ENCODE measurements around the gene CLIC5. TPM values are rescaled to one million over a fixed set of nuclear protein-coding genes. Genes with fewer than 3 reads are reported as not detected.

Gene CLIC5
- polyA plus RNA-seq, 4 donors = 182 to 199 (median 197) TPM

DNA sequence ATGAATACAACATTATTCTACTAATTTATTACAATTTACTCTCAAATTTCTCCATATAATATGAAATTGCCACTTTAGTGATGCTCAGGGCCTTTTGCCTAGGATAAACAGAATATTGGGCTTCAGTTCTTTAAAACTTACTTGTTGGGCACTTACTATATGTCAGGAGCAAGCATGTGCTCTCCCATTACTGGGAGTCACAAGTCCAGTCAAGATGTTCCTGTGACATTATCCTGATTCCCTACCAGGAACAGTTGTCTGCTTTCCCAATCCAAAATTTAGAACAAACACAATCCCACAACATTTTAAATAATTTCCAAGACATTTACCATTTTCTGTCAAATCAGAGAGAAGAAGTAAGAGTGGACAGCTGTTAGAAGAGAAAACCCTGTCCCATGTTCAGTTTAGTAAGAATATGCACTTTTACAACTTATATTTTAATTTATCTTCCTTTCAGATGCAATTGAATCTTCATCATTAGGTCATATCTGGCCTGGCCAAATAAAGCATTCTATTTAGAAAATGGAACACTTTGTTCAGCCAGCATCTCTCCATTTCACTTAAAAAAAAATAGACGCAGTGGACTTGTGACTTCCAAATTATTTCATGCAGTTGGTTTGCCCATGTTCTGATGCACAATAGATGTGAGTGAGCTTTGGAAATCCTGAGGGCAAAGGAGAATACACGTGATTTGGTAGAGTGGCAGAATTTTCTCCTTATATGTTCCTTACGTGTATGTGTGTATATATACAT is 159.8 kb downstream of the CLIC5 start:
- DNase-seq (ENCODE audit: low read depth in 4 of 4, low spot score in 2 of 4) = no peak

DNA sequence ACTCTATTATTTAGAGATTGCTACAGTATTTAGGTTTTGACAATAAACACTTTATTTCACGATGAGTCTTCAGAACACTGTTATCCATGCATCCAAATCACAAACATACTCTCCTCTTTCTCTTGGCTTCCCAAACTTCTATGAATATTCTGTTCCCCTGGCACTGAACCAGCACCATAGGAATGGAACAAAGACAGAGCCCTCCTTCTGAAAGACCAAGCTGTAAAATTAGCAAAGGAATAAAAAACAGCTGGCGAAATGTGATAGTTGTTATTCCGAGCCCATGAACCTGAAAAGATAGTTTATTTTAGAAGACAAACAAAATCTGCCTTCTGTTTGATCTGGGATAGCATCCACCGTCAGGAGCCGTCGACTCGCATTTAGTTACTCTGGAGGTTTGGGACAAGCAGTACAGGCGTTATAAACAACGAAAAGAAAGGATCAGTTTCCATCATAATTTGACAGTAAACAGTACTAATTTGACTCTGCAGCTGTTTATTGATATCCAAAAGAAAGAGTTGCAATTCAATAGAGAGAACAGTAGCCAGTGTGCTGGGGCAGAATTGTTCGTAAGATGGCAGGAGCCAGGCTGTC is 161.4 kb downstream of the CLIC5 start:
- no peak for DNase-seq (ENCODE audit: low read depth in 4 of 4, low spot score in 2 of 4)

DNA sequence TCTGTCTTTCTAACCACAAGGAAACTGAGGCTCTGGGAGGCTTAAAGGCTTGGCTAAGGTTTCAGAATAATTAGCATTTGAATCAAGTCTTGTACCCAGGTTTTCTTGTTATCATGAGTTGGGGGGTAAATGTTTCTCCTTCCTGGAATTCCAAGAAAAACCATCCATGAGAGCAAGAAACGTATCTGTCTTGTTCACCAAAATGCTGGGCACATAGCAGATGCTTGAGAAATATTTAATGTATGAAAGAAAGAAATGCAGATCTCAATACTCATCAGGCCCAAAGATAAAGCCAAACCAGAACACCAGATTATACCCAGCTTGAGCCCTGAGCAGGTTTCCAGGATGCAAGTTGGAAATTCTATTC is 164.6 kb downstream of the CLIC5 start:
- DNase-seq (ENCODE audit: low read depth in 4 of 4, low spot score in 2 of 4) = no peak

DNA sequence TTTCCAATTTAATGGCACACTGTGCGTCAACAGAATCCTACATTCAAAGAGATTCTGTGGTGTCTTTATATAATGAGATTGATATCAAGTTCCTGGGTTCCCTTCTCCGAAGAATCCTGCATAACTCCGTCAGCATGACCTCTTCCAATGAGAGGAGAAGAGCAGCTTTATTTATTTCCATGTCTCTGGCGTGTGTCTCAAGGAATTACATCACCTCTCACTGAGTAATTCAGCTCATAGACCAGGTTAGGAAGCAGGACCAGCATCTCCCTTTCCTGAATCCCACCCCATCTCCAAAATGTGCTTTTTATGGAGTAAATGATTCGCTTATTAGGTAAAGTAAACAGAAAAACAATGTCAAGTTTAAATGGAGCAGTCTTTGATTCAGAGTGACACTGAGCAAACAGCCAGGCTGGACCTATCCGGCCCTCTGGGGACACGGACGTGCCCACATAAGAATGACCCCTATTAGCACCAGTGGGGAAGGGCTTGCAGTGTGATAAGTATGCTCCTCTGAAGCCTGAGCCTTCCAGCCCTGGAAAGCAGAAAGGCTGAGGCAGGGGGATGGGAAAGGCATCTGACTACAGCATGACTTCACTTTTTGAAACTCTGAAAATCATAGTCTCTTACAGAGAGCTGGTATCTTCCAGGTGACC is 165.2 kb downstream of the CLIC5 start:
- no peak for DNase-seq (ENCODE audit: low read depth in 4 of 4, low spot score in 2 of 4)

DNA sequence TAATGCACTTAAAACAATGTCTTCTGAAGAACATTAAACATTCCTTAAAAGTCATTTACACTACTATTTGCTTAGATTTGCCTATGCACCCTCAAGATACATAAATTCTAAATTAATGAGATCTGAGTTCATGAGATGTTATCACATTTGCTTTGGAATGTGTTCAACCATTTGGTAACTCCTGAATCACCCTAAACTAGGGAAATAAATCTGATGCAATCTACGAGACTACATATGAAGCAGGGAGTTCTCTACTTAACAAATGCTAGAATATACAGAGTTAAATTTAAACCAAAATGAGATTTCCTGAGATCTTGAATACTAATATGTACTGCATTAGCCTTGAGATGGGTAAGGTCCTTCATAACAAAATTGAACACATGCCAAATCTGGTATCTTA is 170.1 kb downstream of the CLIC5 start:
- no peak for DNase-seq (ENCODE audit: low read depth in 4 of 4, low spot score in 2 of 4)

DNA sequence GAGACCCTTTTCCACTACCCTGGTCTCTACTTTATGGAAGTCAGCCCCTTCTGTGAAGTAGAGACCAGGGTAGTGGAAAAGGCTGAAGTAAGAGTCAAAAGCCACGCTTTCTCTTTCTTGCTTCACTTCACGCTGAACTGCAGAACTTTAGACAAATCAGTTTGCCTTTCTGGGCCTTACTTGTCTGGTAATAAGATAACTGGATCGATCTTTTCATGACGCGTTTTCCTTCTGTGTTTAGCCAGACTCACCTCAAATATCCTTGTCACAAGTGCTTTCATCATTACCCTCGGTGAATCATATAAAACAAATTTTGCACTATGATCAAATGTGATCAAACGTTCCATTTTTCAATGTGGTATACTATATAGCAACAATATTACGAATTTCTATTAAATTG is 170.7 kb downstream of the CLIC5 start:
- no peak for DNase-seq (ENCODE audit: low read depth in 4 of 4, low spot score in 2 of 4)

DNA sequence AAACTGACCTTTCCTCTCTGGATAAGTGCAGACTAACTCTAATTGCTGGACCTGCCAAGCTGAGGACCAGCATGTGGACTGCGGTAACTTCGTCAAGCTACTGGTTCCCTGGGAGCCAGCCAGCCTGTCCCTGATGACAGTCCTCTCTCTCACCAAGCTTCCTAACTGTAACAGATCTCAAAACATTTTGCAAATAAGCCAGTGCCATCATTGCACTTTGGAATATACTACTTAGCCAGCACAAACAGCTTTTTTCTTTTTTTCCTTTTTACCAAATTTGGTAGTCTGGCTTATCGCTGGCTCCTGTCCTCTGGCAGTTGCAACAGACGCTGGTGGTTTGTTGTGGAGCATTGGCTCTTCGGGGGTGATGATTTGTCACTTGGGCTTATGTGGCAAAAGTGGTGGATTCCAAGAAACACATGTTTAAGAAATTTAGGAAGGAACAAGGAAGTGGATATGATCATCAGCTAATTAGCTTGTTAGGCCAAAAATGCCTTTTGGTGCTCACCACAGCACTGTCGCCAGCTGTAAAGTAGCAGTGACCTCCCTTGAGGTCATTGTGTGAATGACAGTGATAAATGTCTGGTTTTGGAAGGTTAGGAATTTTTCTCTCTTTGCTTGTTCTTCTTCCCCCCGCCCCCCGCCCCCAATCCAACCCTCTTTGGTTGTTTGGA is 171.7 kb downstream of the CLIC5 start:
- no peak for DNase-seq (ENCODE audit: low read depth in 4 of 4, low spot score in 2 of 4)

DNA sequence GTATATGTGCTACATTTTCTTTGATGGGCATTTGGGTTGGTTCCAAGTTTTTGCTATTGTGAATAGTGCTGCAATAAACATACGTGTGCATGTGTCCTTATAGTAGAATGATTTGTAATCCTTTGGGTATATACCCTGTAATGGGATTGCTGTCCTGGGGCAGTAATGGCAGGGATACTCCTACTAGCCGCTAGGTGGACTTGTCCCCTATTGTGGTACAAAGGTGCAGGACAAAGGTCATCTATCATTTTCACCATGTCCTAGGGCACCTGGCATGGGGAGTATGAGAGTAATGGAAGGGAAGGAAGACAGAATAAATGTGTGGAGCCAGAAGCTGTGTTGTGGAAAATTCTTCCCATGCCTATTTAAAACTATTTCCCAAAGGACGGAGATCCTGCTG is 174.6 kb downstream of the CLIC5 start:
- no peak for DNase-seq (ENCODE audit: low read depth in 4 of 4, low spot score in 2 of 4)

DNA sequence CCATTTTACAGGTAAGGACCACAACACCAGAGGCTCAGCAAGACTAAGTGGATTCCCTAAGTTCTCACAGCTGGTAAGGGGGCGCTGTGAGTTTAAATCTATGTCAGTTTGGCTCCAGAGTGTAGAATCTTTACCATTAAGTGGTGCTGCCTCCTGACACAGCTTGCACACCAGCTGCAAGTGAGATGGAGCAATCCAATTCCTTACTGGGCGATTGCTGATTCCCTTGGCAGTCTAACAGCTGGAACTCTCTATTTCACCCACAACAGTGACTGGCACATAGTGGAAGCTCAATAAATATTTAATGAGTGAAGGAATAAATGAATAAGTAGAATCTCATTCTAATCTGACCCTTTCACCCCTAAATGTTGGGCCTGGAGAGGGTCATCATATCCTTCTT is 176.7 kb downstream of the CLIC5 start:
- no peak for DNase-seq (ENCODE audit: low read depth in 4 of 4, low spot score in 2 of 4)

DNA sequence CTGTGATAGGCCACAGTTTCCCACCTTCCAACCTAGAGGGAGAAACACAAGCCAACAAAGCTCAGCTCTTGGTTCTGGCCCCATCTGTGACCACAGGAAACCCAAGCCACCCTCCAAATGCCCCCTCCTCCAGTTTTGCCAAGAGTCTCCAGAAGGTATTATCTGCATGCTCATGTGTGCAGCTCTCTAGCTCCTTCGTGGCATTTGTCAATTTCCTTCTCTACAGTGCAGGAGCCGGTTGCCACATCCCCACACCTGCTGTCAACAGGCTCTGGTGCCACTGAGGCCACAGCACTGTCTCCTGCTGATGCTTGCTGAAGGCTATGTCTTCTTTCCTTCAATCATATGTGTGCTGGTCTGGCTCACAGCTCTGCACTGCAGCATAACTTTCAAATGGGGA is 177.2 kb downstream of the CLIC5 start:
- no peak for DNase-seq (ENCODE audit: low read depth in 4 of 4, low spot score in 2 of 4)

DNA sequence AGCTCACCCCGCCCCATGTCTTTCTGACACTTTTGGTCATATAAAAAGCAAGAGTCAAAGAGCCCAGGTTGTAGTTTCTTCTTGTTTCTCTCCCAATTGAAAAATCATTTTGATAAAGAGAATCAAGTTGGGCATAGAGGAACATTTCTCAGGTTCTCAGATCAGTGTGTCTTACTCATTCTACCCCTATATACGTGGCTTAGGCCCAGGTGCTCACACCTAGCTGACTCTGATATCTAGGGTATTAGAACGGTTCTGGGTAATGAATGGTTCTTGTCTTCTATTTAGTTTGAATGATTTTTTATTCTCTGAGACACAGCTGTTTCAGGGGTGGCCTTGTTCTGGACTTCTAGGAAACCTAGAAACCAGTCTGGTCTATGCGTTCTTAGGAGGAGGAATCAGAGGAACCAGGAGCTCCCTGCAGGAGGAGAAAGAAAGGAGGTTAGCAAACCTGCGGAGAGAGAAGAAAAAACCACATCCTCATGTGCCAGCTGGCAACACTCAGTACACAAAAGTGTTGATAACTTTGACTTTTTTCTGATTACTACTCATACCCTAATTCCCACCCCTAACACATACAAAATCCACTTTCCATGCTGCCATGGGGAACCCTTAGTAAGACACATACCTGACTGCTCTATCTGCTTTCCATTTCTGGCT is 178.0 kb downstream of the CLIC5 start:
- DNase-seq (ENCODE audit: low read depth in 4 of 4, low spot score in 2 of 4) = no peak

DNA sequence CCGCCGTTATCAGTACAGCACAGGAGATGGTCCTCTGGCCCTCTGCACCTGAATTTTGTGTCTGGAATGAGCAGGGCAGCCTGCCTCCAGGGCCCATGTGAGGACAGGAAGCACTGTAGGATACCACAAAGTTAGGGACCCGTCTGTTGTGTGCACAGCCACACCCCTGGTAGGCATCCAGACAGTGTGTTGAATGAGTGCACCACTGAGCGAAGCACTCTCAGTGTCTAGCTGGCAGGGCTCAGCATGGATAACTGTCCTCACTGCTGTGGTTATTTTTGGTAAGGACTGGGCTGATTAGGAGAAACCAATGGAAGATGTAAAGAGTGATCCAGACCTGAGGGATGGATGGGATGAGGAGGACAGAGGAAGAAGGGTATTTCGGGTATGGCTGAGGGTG is 178.7 kb downstream of the CLIC5 start:
- no peak for DNase-seq (ENCODE audit: low read depth in 4 of 4, low spot score in 2 of 4)

DNA sequence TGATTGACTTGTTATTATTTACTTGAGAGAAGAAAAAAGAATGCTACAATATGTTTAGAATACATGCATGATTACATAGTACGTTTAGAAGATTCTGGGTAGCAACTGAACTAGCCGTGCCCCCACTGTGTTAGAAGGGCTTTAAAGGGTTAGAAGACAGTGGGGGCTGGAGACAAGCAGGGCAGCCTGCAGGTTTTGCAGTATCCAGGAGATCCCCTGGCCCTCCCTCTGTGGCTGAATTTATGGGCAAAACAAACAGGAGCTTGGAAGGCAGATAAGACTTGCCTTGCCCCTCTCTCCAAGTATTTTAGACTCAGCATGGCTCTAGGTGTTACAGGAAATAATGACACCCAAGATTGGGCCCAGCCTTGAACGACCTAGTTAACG is 179.2 kb downstream of the CLIC5 start:
- DNase-seq (ENCODE audit: low read depth in 4 of 4, low spot score in 2 of 4) = no peak

DNA sequence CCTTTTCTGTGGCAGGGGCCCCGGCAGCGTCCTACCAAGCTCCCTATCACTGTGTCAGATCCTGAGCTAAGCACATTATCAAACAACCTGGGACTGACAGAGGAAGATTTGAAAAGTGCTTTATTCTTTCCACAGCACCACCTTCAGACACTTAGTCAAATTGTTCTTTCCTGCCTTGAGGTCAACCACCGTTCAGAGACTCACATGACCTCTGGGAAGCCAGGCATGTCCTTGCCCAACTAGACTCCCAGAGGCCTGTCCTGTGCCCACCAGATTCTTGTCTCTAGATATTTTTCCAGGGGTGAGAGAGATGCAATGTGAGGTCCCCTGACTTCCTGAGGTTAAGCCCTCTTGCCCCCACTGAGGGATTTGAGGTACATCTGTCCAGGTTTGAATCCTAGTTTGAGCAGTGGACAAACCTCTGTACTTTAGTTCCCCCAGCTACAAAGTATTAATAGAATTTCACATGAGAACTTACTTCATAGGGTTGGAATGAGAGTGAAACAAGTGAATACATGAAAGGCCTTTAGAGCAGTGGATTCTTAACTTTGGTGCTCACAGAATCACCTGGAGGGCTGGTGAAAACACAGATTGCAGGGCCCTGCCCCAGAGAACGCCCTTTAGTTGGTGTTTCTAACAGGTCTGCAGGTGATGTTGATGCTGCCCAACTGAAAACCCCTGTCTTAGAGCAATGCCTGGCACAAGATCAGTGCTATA is 179.8 kb downstream of the CLIC5 start:
- no peak for DNase-seq (ENCODE audit: low read depth in 4 of 4, low spot score in 2 of 4)

DNA sequence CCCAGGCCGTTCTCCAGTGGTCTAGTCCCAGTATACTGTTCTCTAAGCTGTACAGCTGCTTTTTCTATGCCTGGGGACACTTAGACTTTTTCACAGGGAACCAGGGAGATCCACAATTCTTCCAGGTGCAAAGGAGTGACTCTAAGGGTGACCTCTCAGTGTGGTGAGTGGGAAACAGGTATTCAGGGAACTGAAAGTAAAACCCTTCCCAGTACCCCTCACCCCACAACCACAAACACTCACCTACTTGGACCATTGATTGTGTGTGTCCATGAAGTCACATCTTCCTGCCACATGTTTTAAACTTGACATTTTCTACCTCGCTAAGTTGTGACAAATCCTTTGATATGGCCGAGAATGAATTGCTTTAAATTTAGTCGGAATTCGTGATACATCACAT is 183.6 kb downstream of the CLIC5 start:
- no peak for DNase-seq (ENCODE audit: low read depth in 4 of 4, low spot score in 2 of 4)

Other genes with a start within 250 kb of the CLIC5 start
- gene ENPP4, start 114.1 kb upstream of the CLIC5 start, polyA plus RNA-seq (ENCODE audit: insufficient read length in 4 of 4) = 10 to 100 TPM; 13.7 to 19.2 (median 15.8) TPM
- gene ENPP5, start 155.1 kb upstream of the CLIC5 start, polyA plus RNA-seq (ENCODE audit: insufficient read length in 4 of 4) = 10 to 100 TPM; 13.6 to 19.6 (median 16.4) TPM